ENCODE measurements around the gene KCNG2. TPM values are rescaled to one million over a fixed set of nuclear protein-coding genes. Genes with fewer than 3 reads are reported as not detected.

KCNG2 gene
- total RNA-seq, 6 experiments from 2014 or later = not detected

DNA sequence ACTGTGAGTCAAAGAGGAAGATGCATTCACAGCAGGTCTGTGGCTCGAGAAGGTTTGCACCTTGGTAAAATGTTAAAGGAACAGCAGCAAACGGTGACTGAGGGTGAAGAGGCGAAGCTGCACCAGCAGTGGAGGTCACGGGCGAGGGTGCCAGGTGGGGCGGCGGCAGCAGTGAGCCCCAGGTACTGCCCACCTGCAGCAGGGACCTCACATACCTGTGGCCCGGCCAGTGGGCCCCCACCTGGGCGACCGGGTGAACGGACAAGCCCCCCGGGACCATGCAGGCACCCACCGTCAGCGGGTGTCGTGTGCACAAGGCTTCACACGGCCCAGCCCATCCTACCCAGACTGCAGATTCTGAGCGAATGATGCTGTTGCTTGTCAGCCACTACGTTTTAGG, 23.6 kb upstream of the KCNG2 start:
- H3K4me3 ChIP-seq = no peak overlapping the region
- H3K27ac ChIP-seq = no peak overlapping the region
- H3K36me3 ChIP-seq = no peaks in the 10 kb centered on the region
- no peak for TF ChIP-seq POLR2A (IDR thresholded peaks at IDR 0.05)
- TF ChIP-seq, protein P1, sequence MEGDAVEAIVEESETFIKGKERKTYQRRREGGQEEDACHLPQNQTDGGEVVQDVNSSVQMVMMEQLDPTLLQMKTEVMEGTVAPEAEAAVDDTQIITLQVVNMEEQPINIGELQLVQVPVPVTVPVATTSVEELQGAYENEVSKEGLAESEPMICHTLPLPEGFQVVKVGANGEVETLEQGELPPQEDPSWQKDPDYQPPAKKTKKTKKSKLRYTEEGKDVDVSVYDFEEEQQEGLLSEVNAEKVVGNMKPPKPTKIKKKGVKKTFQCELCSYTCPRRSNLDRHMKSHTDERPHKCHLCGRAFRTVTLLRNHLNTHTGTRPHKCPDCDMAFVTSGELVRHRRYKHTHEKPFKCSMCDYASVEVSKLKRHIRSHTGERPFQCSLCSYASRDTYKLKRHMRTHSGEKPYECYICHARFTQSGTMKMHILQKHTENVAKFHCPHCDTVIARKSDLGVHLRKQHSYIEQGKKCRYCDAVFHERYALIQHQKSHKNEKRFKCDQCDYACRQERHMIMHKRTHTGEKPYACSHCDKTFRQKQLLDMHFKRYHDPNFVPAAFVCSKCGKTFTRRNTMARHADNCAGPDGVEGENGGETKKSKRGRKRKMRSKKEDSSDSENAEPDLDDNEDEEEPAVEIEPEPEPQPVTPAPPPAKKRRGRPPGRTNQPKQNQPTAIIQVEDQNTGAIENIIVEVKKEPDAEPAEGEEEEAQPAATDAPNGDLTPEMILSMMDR (IDR thresholded peaks at IDR 0.05) = no peak
- H3K27me3 ChIP-seq = no peaks in the 10 kb centered on the region
- 49% methylated on average over 5 of the region's 18 CpGs for WGBS (ENCODE audit: insufficient coverage, low coverage, low lambda C conversion rate, missing lambda C conversion rate)
- ATAC-seq (no peak), DNase-seq (peak in 2 of 3 donors; percentile 38 to 45)
- no peaks in the 10 kb centered on the region for H3K9me3 ChIP-seq
- intact Hi-C loops (cut with DNase I) = no loop called here
- no peaks in the 10 kb centered on the region for H3K4me1 ChIP-seq

DNA sequence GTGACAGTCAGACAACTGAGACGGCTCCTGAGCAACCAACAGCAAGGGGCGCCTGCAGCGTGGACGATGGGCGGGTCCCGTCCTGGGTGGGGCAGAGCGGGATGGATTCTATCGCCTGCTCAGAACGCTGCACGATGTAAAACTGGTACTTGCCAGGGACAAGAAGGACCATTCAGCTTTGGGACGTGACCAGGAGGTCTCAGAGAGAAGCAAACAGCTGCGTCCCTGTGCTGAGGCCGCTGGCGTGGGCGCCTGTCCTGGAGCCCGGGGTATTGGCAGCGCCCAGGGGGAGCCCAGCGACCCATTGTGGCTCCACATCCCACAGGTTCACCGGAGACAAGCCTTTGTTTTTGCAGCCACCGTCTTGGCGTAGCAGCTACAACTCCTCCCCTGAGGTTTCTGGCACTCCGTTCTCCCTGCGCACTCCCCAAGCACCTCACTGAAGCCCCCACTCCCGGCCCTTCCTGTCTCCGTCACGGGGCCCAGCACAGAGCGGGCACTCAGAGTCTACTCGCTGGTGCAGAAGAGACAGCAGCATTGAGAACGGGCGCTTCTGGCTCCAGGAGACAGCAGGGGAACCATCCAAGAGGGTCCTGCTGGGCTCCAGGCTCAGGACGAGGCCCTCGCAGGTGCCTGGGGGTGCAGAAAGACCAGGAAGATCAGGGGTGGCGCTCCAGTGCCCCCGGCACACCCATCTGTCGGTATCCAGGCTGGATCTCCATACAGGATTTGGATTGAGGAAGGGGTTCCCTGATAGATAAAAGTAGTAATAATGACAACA, 22.1 kb upstream of the KCNG2 start:
- Histone ChIP-seq H3K36me3 (no peaks in the 10 kb centered on the region), H3K4me1 (no peaks in the 10 kb centered on the region), H3K27me3 (no peaks in the 10 kb centered on the region), H3K9me3 (no peaks in the 10 kb centered on the region), H3K4me3 (no peak overlapping the region), H3K27ac (no peak overlapping the region)
- 65% methylated on average over 20 of the region's 35 CpGs for WGBS (ENCODE audit: insufficient coverage, low coverage, low lambda C conversion rate, missing lambda C conversion rate)
- ATAC-seq (no peak), DNase-seq (peak in 2 of 3 donors; percentile 35 to 39)
- intact Hi-C loops (cut with DNase I) = no loop called here
- TF ChIP-seq POLR2A (IDR thresholded peaks at IDR 0.05) = no peak
- TF ChIP-seq, protein P1 (IDR thresholded peaks at IDR 0.05) = no peak

DNA sequence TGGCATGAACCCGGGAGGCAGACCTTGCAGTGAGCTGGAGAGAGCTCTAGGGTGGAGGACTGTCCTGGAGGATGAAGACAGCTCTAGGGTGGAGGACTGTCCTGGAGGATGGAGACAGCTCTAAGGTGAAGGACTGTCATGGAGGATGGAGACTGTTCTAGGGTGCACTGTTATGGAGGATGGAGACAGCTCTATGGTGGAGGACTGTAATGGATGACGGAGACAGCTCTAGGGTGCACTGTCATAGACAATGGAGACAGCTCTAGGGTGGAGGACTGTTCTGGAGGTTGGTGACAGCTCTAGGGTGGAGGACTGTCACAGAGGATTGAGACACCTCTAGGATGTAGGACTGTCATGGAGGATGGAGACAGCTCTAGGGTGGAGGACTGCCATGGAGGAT, 21.1 kb upstream of the KCNG2 start:
- peak in 1 of 3 donors; percentile 18 for DNase-seq
- no peaks in the 10 kb centered on the region for H3K36me3 ChIP-seq
- no peak for ATAC-seq
- no peaks in the 10 kb centered on the region for H3K4me1 ChIP-seq
- TF ChIP-seq, protein P1 (IDR thresholded peaks at IDR 0.05) = no peak
- no peak for TF ChIP-seq POLR2A (IDR thresholded peaks at IDR 0.05)
- H3K9me3 ChIP-seq = no peaks in the 10 kb centered on the region
- H3K27me3 ChIP-seq = no peaks in the 10 kb centered on the region
- WGBS (ENCODE audit: insufficient coverage, low coverage, low lambda C conversion rate, missing lambda C conversion rate) = 35% methylated on average over 2 of the region's 2 CpGs
- H3K27ac ChIP-seq = no peak overlapping the region
- intact Hi-C loops (cut with DNase I) = no loop called here
- H3K4me3 ChIP-seq = no peak overlapping the region

DNA sequence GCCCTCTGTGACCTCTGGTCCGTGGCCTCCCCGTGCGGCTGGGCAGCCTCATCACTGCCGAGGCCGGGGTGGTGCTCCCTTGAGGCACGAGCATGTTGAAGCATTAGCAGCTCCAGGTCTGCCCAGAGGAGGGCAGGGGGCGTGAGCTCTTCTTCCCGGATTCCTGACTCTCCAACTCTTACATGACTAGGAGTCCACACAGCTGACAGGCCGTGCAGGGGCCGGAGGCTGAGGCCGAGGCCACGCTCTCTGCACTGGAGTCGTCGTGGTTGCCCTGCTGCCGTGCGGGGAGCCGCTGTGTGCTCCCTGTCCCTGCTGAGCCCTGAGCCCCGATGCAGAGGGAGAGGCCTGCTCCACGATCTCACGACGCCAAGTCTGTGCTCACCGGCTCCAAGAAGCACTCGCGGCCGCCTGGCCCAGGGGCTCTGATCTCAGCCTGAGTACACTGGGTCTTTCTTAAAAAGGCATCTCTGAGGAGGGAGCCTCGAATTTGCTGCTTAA, 19.4 kb upstream of the KCNG2 start:
- Histone ChIP-seq H3K4me1 (no peaks in the 10 kb centered on the region), H3K9me3 (no peaks in the 10 kb centered on the region), H3K36me3 (no peaks in the 10 kb centered on the region), H3K27ac (no peak overlapping the region), H3K27me3 (no peaks in the 10 kb centered on the region), H3K4me3 (no peak overlapping the region)
- peak in 2 of 3 donors; percentile 22 to 39 for DNase-seq
- no peak for TF ChIP-seq POLR2A (IDR thresholded peaks at IDR 0.05)
- TF ChIP-seq, protein P1 (IDR thresholded peaks at IDR 0.05) = no peak
- ATAC-seq = no peak
- 49% methylated on average over 9 of the region's 26 CpGs for WGBS (ENCODE audit: insufficient coverage, low coverage, low lambda C conversion rate, missing lambda C conversion rate)
- intact Hi-C loops (cut with DNase I) = no loop called here
